ENCODE measurements around the gene PAQR7.

- TF ChIP-seq CTCF (conservative IDR thresholded peaks at IDR 0.05; ENCODE audit: low read length), result no peak
- no peak for TF ChIP-seq EZH2phosphoT487 (IDR thresholded peaks at IDR 0.05; ENCODE audit: borderline replicate concordance, low read depth, low read length)
Observed at GRCh38 chr1:25880518-25880917, 5.0 kb upstream of the PAQR7 start.

All from OCI-LY7 (cell line).